ENCODE data around the gene POMGNT2. TPM values are rescaled to one million over a fixed set of nuclear protein-coding genes. Genes with fewer than 3 reads are reported as not detected.

The POMGNT2 gene
- total and polyA plus RNA-seq, 10 of the 15 experiments (the other 5 are each of a cell fraction or from before 2014, with no cell fraction given) = 0.02 to 1.7 (median 0.17) TPM; not detected in 1

GRCh38 chr3:43043071-43043766, 62.7 kb downstream of the POMGNT2 start:
- FAIRE-seq (no peak), ATAC-seq (no peak), DNase-seq (ENCODE audit: low read depth, low spot score) (no peak)
- no TSS peak for BruUV-seq (replicated peaks)
- Histone ChIP-seq H3K27me3 (replicated peaks in 1 of 2; ENCODE audit: control insufficient read depth in 2 of 2, insufficient read depth in 2 of 2, low read length in 1 of 2) (no peaks in the 10 kb centered on the region), H3K27ac (ENCODE audit: control insufficient read depth, insufficient read depth) (no peak overlapping the region), H3K79me2 (ENCODE audit: control insufficient read depth, insufficient read depth, low read length) (no peaks in the 10 kb centered on the region), H4K20me1 (ENCODE audit: control insufficient read depth, insufficient read depth) (no peaks in the 10 kb centered on the region), H3K36me3 (ENCODE audit: control insufficient read depth in 2 of 2, insufficient read depth in 2 of 2, low read length in 1 of 2) (no peaks in the 10 kb centered on the region), H3K9ac (ENCODE audit: control insufficient read depth, insufficient read depth, low read length) (no peak overlapping the region), H3K4me2 (ENCODE audit: control insufficient read depth, insufficient read depth) (no peak overlapping the region), H3K4me1 (ENCODE audit: control insufficient read depth, insufficient read depth, low read length) (no peaks in the 10 kb centered on the region), H2AFZ (ENCODE audit: control insufficient read depth, low read depth, low read length) (no peak overlapping the region), H3K9me3 (replicated peaks; ENCODE audit: control insufficient read depth, insufficient read depth, low read length) (no peaks in the 10 kb centered on the region; the same call in 2 of the 3 replicates), H3K4me3 (no peak overlapping the region)
- intact Hi-C loops (cut with micrococcal nuclease; ENCODE audit: unreplicated experiment) (no loop called here), in situ Hi-C loops (cut with MboI) (no loop called here)
- TF ChIP-seq JUNB (IDR thresholded peaks at IDR 0.05) (no peak), BCL11A (IDR thresholded peaks at IDR 0.05; ENCODE audit: low read depth, low read length) (no peak), PML (IDR thresholded peaks at IDR 0.05; ENCODE audit: low read length) (no peak), STAT1 (conservative IDR thresholded peaks at IDR 0.05) (no peak), MYB (IDR thresholded peaks at IDR 0.05; ENCODE audit: borderline replicate concordance, low read depth, low read length) (no peak), PBX3 (IDR thresholded peaks at IDR 0.05; ENCODE audit: insufficient replicate concordance, low read depth, low read length) (no peak), MXI1 (IDR thresholded peaks at IDR 0.05; ENCODE audit: low read depth, low read length) (no peak), SPI1 (IDR thresholded peaks at IDR 0.05; ENCODE audit: borderline replicate concordance, insufficient read depth, low read depth, low read length) (no peak), ZBTB40 (IDR thresholded peaks at IDR 0.05; ENCODE audit: borderline replicate concordance) (no peak), ZBTB33 (IDR thresholded peaks at IDR 0.05) (no peak), NFYA (IDR thresholded peaks at IDR 0.05; ENCODE audit: borderline replicate concordance, low read depth, low read length) (no peak), RB1 (IDR thresholded peaks at IDR 0.05; ENCODE audit: borderline replicate concordance) (no peak), TCF3 (IDR thresholded peaks at IDR 0.05; ENCODE audit: borderline replicate concordance, insufficient read depth, low read depth, low read length) (no peak), CBX5 (IDR thresholded peaks at IDR 0.05; ENCODE audit: low read depth) (no peak), POLR2AphosphoS2 (IDR thresholded peaks at IDR 0.05; ENCODE audit: low read depth, low read length) (no peak), TBL1XR1 (IDR thresholded peaks at IDR 0.05; ENCODE audit: low read depth, low read length) (no peak), SUPT20H (IDR thresholded peaks at IDR 0.05; ENCODE audit: borderline replicate concordance, control insufficient read depth, low read depth, low read length) (no peak)
- SMC1A ChIA-PET (ENCODE audit: uncharacterized antibody, unreplicated experiment) = interaction anchor here (0.9 to 1.4 kb wide), 2 partner anchors 19 to 36 kb away, joined by 4 read pairs; no protein-coding TSS in a partner anchor
- RAD21 ChIA-PET (ENCODE audit: unreplicated experiment) = interaction anchor here (1.4 kb wide), 1 partner anchor 82 kb away, joined by 3 read pairs; no protein-coding TSS in a partner anchor
- CTCF ChIA-PET = interaction anchor here (0.8 to 1.7 kb wide), 2 partner anchors 19 to 44 kb away, joined by 3 read pairs; no protein-coding TSS in a partner anchor
- 14% methylated on average over 3 of the region's 3 CpGs for WGBS (ENCODE audit: insufficient coverage, insufficient replicate concordance, low lambda C conversion rate, missing lambda C conversion rate)
- POLR2A ChIA-PET = no interaction called here
